ENCODE results near the gene KBTBD8. TPM values are rescaled to one million over a fixed set of nuclear protein-coding genes. Genes with fewer than 3 reads are reported as not detected.

Gene KBTBD8
- total RNA-seq, 1 donor from 2014 or later: 9.2 TPM

DNA sequence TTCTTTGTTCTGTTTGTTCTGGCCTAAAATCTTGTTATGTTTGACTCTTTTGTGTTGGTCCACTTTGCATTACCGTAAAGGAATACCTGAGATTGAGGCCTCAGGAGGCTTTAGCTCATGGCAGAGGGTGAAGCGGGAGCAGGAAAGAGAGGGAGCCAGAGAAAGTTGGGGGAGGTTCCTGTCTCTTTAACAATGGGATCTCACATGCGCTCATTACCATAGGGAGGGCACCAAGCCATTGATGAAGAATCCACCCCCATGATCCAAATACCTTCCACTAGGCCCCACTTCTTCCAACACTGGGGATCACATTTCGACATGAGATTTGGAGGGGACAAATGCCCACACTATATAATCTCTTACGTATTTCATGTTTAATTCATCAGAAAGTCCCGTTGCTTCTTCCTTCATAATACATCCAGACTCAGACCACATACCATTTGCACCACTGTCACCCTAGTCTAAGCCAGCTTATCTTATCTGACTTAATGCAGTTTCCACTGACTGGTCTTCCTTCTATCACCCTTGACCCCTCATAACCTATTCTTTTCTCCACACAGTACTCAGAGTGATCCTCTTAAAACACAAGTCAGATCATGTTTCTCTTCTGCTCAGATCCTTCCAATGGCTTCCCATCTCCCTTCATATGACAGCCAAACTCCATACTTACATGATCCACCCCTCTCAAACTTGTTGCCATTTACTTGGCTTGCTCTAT is 13.5 kb downstream of the KBTBD8 start:
- FAIRE-seq: no peak
- TF ChIP-seq, protein P1, sequence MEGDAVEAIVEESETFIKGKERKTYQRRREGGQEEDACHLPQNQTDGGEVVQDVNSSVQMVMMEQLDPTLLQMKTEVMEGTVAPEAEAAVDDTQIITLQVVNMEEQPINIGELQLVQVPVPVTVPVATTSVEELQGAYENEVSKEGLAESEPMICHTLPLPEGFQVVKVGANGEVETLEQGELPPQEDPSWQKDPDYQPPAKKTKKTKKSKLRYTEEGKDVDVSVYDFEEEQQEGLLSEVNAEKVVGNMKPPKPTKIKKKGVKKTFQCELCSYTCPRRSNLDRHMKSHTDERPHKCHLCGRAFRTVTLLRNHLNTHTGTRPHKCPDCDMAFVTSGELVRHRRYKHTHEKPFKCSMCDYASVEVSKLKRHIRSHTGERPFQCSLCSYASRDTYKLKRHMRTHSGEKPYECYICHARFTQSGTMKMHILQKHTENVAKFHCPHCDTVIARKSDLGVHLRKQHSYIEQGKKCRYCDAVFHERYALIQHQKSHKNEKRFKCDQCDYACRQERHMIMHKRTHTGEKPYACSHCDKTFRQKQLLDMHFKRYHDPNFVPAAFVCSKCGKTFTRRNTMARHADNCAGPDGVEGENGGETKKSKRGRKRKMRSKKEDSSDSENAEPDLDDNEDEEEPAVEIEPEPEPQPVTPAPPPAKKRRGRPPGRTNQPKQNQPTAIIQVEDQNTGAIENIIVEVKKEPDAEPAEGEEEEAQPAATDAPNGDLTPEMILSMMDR (IDR thresholded peaks at IDR 0.05; ENCODE audit: insufficient read depth, low read depth, low read length): no peak
- no peak for TF ChIP-seq EZH2 (IDR thresholded peaks at IDR 0.05; ENCODE audit: insufficient read depth, low read length)

DNA sequence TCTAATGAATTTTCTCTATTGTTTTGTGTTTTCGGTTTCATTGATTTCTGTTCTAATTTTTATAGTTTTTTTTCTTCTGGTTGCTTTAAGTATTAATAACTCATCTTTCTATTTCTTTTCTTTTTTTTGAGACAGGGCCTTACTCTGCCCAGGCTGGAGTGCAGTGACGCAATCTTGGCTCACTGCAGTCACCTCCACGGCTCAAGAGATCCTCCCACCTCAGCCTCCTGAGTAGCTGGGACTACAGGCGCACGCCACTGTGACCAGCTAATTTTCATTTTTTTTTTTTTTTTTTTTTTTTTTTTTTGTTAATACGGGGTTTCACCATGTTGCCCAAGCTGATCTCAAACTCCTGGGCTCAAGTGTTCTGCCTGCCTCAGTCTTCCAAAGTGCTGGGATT is 14.5 kb downstream of the KBTBD8 start:
- no peak overlapping the region for H3K4me2 ChIP-seq (ENCODE audit: low read length)
- Mint-ChIP-seq H3K4me3 (ENCODE audit: unreplicated experiment) (no peak overlapping the region), H3K27me3 (ENCODE audit: low read depth, unreplicated experiment) (no peaks in the 10 kb centered on the region), H3K9me3 (ENCODE audit: unreplicated experiment) (no peaks in the 10 kb centered on the region), H3K36me3 (ENCODE audit: low read depth, unreplicated experiment) (no peaks in the 10 kb centered on the region), H3K4me1 (ENCODE audit: low read depth, unreplicated experiment) (no peaks in the 10 kb centered on the region), H3K27ac (ENCODE audit: unreplicated experiment) (no peak overlapping the region)
- H4K20me1 ChIP-seq (ENCODE audit: insufficient read depth, low read length): no peaks in the 10 kb centered on the region
- H3K9me3 ChIP-seq (ENCODE audit: insufficient read depth, low read depth, low read length): no peaks in the 10 kb centered on the region
- no peak for FAIRE-seq
- H3K9ac ChIP-seq (ENCODE audit: low read length): no peak overlapping the region
- no peak for TF ChIP-seq EZH2 (IDR thresholded peaks at IDR 0.05; ENCODE audit: insufficient read depth, low read length)
- TF ChIP-seq, protein P1 (IDR thresholded peaks at IDR 0.05; ENCODE audit: insufficient read depth, low read depth, low read length): no peak
- peaks cover 12% of the 10 kb centered on the region for H3K36me3 ChIP-seq (ENCODE audit: insufficient read depth, low read length)
- no peak overlapping the region for H3K27ac ChIP-seq (ENCODE audit: low read depth, low read length)
- H2AFZ ChIP-seq (ENCODE audit: low read depth, low read length): no peak overlapping the region
- H3K79me2 ChIP-seq (ENCODE audit: insufficient read depth, low read length): no peaks in the 10 kb centered on the region
- H3K4me3 ChIP-seq (ENCODE audit: insufficient read depth, low read depth, low read length): no peak overlapping the region
- H3K4me1 ChIP-seq (ENCODE audit: insufficient read depth, low read length): no peaks in the 10 kb centered on the region
- no peak for DNase-seq (ENCODE audit: low read depth)
- no peaks in the 10 kb centered on the region for H3K27me3 ChIP-seq (ENCODE audit: insufficient read depth, low read length)

More for the DNA sequence above, 13.5 kb downstream of the KBTBD8 start:
- Mint-ChIP-seq H3K36me3 (ENCODE audit: low read depth, unreplicated experiment) (no peaks in the 10 kb centered on the region), H3K4me1 (ENCODE audit: low read depth, unreplicated experiment) (no peaks in the 10 kb centered on the region), H3K4me3 (ENCODE audit: unreplicated experiment) (no peak overlapping the region), H3K27me3 (ENCODE audit: low read depth, unreplicated experiment) (no peaks in the 10 kb centered on the region), H3K27ac (ENCODE audit: unreplicated experiment) (no peak overlapping the region), H3K9me3 (ENCODE audit: unreplicated experiment) (no peaks in the 10 kb centered on the region)
- H3K9me3 ChIP-seq (ENCODE audit: insufficient read depth, low read depth, low read length): no peaks in the 10 kb centered on the region
- no peaks in the 10 kb centered on the region for H3K79me2 ChIP-seq (ENCODE audit: insufficient read depth, low read length)
- no peak overlapping the region for H3K27ac ChIP-seq (ENCODE audit: low read depth, low read length)
- H4K20me1 ChIP-seq (ENCODE audit: insufficient read depth, low read length): no peaks in the 10 kb centered on the region
- H2AFZ ChIP-seq (ENCODE audit: low read depth, low read length): no peak overlapping the region
- H3K4me1 ChIP-seq (ENCODE audit: insufficient read depth, low read length): no peaks in the 10 kb centered on the region
- H3K9ac ChIP-seq (ENCODE audit: low read length): no peak overlapping the region
- DNase-seq (ENCODE audit: low read depth): no peak
- no peak overlapping the region for H3K4me2 ChIP-seq (ENCODE audit: low read length)
- peaks cover 12% of the 10 kb centered on the region for H3K36me3 ChIP-seq (ENCODE audit: insufficient read depth, low read length)
- H3K27me3 ChIP-seq (ENCODE audit: insufficient read depth, low read length): no peaks in the 10 kb centered on the region
- H3K4me3 ChIP-seq (ENCODE audit: insufficient read depth, low read depth, low read length): no peak overlapping the region
